Measurements from ENCODE around the gene SDR42E2. TPM values are rescaled to one million over a fixed set of nuclear protein-coding genes. Genes with fewer than 3 reads are reported as not detected.

The SDR42E2 gene
- total RNA-seq, 1 donor from 2014 or later = not detected

GRCh38 chr16:22222998-22223397, 60.7 kb downstream of the SDR42E2 start:
- Histone ChIP-seq H3K27me3 (no peaks in the 10 kb centered on the region), H3K4me3 (no peak overlapping the region), H3K27ac (peak overlapping the region in 1 of 2 donors; percentile 29), H3K36me3 (peaks cover 9 to 11% of the 10 kb centered on the region in 2 donors), H3K4me1 (peaks cover 6 to 27% of the 10 kb centered on the region in 2 donors), H3K9me3 (no peaks in the 10 kb centered on the region)
- intact Hi-C loops (cut with DNase I) = no loop called here
- TF ChIP-seq CTCF (IDR thresholded peaks at IDR 0.05) = no peak
- no peak for DNase-seq (ENCODE audit: low spot score in 2 of 2)

- H3K27me3 ChIP-seq = no peaks in the 10 kb centered on the region
- H3K36me3 ChIP-seq = peaks cover 19 to 26% of the 10 kb centered on the region in 2 donors
- H3K4me3 ChIP-seq = peak overlapping the region in 1 of 2 donors; percentile 14
- intact Hi-C loops (cut with DNase I) = no loop called here
- no peaks in the 10 kb centered on the region for H3K9me3 ChIP-seq
- DNase-seq (ENCODE audit: low spot score in 2 of 2) = peak in 1 of 2 donors; percentile 73
- TF ChIP-seq CTCF (IDR thresholded peaks at IDR 0.05) = no peak
- peak overlapping the region; percentile 36 to 57 for H3K27ac ChIP-seq
- peaks cover 0 to 8% of the 10 kb centered on the region in 2 donors for H3K4me1 ChIP-seq
Observed at GRCh38 chr16:22225060-22225459, 62.8 kb downstream of the SDR42E2 start.

- H3K27ac ChIP-seq = no peak overlapping the region
- intact Hi-C loops (cut with DNase I) = no loop called here
- peaks cover 31 to 39% of the 10 kb centered on the region in 2 donors for H3K36me3 ChIP-seq
- H3K9me3 ChIP-seq = no peaks in the 10 kb centered on the region
- H3K4me1 ChIP-seq = no peaks in the 10 kb centered on the region
- no peak for DNase-seq (ENCODE audit: low spot score in 2 of 2)
- H3K4me3 ChIP-seq = no peak overlapping the region
- no peak for TF ChIP-seq CTCF (IDR thresholded peaks at IDR 0.05)
- no peaks in the 10 kb centered on the region for H3K27me3 ChIP-seq
Observed at GRCh38 chr16:22229889-22230288, 67.6 kb downstream of the SDR42E2 start.

- no peaks in the 10 kb centered on the region for H3K9me3 ChIP-seq
- intact Hi-C loops (cut with DNase I) = no loop called here
- DNase-seq (ENCODE audit: low spot score in 2 of 2) = no peak
- no peak overlapping the region for H3K4me3 ChIP-seq
- H3K4me1 ChIP-seq = peaks cover 0 to 9% of the 10 kb centered on the region in 2 donors
- peak overlapping the region in 1 of 2 donors; percentile 15 for H3K27ac ChIP-seq
- H3K36me3 ChIP-seq = peaks cover 23 to 31% of the 10 kb centered on the region in 2 donors
- TF ChIP-seq CTCF (IDR thresholded peaks at IDR 0.05) = no peak
- H3K27me3 ChIP-seq = no peaks in the 10 kb centered on the region
Observed at GRCh38 chr16:22232277-22233036, 70.2 kb downstream of the SDR42E2 start.

- H3K36me3 ChIP-seq = peaks cover 22 to 29% of the 10 kb centered on the region in 2 donors
- no peak for TF ChIP-seq CTCF (IDR thresholded peaks at IDR 0.05)
- peaks cover 0 to 9% of the 10 kb centered on the region in 2 donors for H3K4me1 ChIP-seq
- H3K27ac ChIP-seq = peak overlapping the region in 1 of 2 donors; percentile 15
- intact Hi-C loops (cut with DNase I) = no loop called here
- no peak for DNase-seq (ENCODE audit: low spot score in 2 of 2)
- H3K4me3 ChIP-seq = no peak overlapping the region
- H3K9me3 ChIP-seq = no peaks in the 10 kb centered on the region
- H3K27me3 ChIP-seq = no peaks in the 10 kb centered on the region
Observed at GRCh38 chr16:22233037-22233372, 70.7 kb downstream of the SDR42E2 start.
